ENCODE data around the gene TSG101.

TSG101 gene

GRCh38 chr11:18491924-18492323 is 34.8 kb downstream of the TSG101 start:
- DNase-seq, result no peak

GRCh38 chr11:18490736-18491485 is 35.8 kb downstream of the TSG101 start:
- DNase-seq, result no peak

- no peak for DNase-seq
Observed at GRCh38 chr11:18490319-18490718, 36.4 kb downstream of the TSG101 start.

- no peak for DNase-seq
Observed at GRCh38 chr11:18485913-18486528, 40.7 kb downstream of the TSG101 start.

GRCh38 chr11:18479063-18479462 is 47.7 kb downstream of the TSG101 start:
- no peak for DNase-seq

GRCh38 chr11:18472587-18472986 is 54.2 kb downstream of the TSG101 start:
- DNase-seq, result no peak

GRCh38 chr11:18471995-18472394 is 54.7 kb downstream of the TSG101 start:
- DNase-seq, result no peak

- DNase-seq, result no peak
Observed at GRCh38 chr11:18468961-18469360, 57.8 kb downstream of the TSG101 start.

- DNase-seq, result no peak
Observed at GRCh38 chr11:18468059-18468458, 58.7 kb downstream of the TSG101 start.

- no peak for DNase-seq
Observed at GRCh38 chr11:18466402-18466801, 60.3 kb downstream of the TSG101 start.

GRCh38 chr11:18463439-18463838 is 63.3 kb downstream of the TSG101 start:
- no peak for DNase-seq

- no peak for DNase-seq
Observed at GRCh38 chr11:18461909-18462308, 64.8 kb downstream of the TSG101 start.

- no peak for DNase-seq
Observed at GRCh38 chr11:18459634-18460033, 67.1 kb downstream of the TSG101 start.

- no peak for DNase-seq
Observed at GRCh38 chr11:18457450-18457849, 69.3 kb downstream of the TSG101 start.

GRCh38 chr11:18455686-18456372 is 70.9 kb downstream of the TSG101 start, which contains the start of gene LDHAL6A:
TSS of gene LDHAL6A (plus strand) at chr11:18455856. CDS start at chr11:18456681, 825 bp downstream.
- peak; percentile 10 for DNase-seq

GRCh38 chr11:18452927-18453326 is 73.8 kb downstream of the TSG101 start:
- no peak for DNase-seq

- no peak for DNase-seq
Observed at GRCh38 chr11:18449251-18449650, 77.5 kb downstream of the TSG101 start.

GRCh38 chr11:18438691-18439090 is 88.1 kb downstream of the TSG101 start:
- DNase-seq, result no peak

All from retina (tissue), 1 donor.